Measurements from ENCODE around the gene EIF3D.

Gene EIF3D

DNA sequence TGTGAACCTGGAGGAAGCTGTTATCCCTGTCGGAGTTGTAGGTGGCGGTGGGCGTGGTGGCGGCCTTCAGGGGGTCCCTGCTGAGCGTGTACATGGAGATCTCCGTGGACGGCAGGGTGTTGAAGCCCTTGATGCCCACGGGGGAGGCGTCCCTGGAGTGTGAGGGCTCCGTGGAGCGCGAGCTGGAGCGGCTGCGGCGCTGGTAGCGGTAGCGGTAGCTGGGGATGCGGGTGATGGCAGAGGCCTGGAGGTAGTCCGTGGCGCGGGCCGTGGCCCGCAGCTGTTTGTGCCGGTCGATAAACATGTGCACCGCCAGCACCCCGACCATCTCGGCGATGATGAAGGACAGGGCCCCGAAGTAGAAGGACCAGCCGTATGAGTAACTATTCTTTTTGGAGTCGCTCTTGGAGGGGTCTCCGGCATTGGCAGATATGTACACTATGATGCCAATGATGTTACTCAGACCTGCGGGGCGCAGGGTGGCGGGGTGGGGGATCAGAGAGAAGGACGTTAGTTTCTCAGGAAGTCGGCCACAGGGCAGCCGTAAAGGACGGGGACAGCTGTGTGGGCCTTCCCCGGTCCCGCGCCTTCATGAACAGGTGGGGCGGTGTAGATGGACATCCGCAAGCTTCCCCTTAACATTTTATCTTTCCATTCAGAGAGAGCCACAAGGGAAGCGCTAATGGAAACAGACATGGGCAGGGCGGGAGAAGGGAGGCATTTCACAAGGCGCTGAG is 35.6 kb upstream of the EIF3D start:
- CTCF ChIA-PET = interaction anchor here (1.0 to 1.5 kb wide), 2 partner anchors 209 to 293 kb away, joined by 3 read pairs; no protein-coding TSS in a partner anchor
- DNase-seq (ENCODE audit: low read depth, low spot score) = no peak
- no peak overlapping the region for H3K4me3 ChIP-seq (ENCODE audit: low read depth, low read length)
- POLR2A ChIA-PET = interaction anchor here (0.6 kb wide), 1 partner anchor 200 kb away, joined by 3 read pairs; no protein-coding TSS in a partner anchor
- TF ChIP-seq, protein P1, sequence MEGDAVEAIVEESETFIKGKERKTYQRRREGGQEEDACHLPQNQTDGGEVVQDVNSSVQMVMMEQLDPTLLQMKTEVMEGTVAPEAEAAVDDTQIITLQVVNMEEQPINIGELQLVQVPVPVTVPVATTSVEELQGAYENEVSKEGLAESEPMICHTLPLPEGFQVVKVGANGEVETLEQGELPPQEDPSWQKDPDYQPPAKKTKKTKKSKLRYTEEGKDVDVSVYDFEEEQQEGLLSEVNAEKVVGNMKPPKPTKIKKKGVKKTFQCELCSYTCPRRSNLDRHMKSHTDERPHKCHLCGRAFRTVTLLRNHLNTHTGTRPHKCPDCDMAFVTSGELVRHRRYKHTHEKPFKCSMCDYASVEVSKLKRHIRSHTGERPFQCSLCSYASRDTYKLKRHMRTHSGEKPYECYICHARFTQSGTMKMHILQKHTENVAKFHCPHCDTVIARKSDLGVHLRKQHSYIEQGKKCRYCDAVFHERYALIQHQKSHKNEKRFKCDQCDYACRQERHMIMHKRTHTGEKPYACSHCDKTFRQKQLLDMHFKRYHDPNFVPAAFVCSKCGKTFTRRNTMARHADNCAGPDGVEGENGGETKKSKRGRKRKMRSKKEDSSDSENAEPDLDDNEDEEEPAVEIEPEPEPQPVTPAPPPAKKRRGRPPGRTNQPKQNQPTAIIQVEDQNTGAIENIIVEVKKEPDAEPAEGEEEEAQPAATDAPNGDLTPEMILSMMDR (IDR thresholded peaks at IDR 0.05; ENCODE audit: insufficient read depth, low read length, missing control alignments) = no peak

DNA sequence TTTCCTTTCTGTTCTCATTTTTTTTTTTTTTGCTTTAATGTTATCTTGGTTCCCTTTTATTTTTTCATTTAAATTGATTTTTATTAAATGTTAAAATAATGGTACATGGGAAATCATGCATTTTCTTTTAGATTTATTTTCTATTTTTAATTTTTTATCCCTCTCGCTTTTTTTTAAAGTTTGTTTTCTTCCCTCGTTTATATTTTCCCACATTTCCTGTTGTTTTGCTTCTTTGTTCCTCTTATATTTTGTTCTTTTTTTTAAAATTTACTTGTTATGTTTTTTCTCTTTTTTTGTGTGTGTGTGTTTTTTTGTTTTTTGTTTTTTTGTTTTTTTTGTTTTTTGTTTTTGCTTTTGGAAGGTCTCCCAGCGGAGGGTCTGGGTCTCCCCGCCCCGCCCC is 34.9 kb upstream of the EIF3D start:
- TF ChIP-seq, protein P1 (IDR thresholded peaks at IDR 0.05; ENCODE audit: insufficient read depth, low read length, missing control alignments) = no peak
- ChIA-PET POLR2A (interaction anchor here (0.6 kb wide), 1 partner anchor 201 kb away, joined by 3 read pairs; no protein-coding TSS in a partner anchor), CTCF (no interaction called here)
- H3K4me3 ChIP-seq (ENCODE audit: low read depth, low read length) = no peak overlapping the region
- DNase-seq (ENCODE audit: low read depth, low spot score) = no peak

DNA sequence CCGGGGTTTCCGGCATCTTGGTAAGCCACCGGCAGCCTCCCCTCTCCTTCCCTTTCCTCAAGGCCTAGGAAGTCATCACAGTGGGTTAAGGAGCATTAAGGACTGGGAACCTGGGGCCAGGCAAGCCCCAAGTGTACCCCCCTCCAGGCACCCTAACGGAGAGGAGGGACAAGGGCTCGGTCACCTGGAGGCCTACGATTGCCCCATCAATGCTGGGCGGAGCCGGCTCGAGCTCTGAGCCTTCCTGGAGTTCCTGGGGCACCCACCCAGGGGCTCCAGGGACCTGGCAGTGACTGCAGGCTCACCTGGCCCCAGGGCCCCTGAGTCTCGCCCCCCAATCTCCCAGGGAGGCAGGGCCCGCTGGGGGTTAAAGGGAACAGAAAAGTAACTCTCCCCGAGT is 34.5 kb upstream of the EIF3D start:
- TF ChIP-seq, protein P1 (IDR thresholded peaks at IDR 0.05; ENCODE audit: insufficient read depth, low read length, missing control alignments) = no peak
- DNase-seq (ENCODE audit: low read depth, low spot score) = no peak
- ChIA-PET POLR2A (no interaction called here), CTCF (no interaction called here)
- H3K4me3 ChIP-seq (ENCODE audit: low read depth, low read length) = no peak overlapping the region

DNA sequence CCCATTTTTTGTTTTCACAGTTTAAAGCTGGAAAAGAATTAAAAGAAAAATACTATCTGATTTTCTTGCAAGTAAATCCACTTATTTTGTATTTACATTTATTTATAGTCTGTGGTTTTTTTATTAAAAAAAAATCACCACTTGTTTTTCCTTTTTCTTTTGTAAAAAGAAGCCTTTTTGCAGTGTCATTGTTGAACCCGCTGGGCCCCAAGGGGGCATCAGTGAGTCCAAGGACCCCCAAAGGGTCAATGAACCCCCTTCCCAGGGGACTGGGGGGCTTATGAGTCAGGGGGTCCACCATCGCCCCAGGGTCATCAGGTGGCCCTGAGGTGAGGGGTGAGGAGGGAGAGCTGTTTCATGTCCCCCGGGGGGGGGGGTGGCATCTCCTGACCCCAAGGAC is 34.0 kb upstream of the EIF3D start:
- POLR2A ChIA-PET = no interaction called here
- CTCF ChIA-PET = no interaction called here
- no peak for DNase-seq (ENCODE audit: low read depth, low spot score)
- TF ChIP-seq, protein P1 (IDR thresholded peaks at IDR 0.05; ENCODE audit: insufficient read depth, low read length, missing control alignments) = no peak
- no peak overlapping the region for H3K4me3 ChIP-seq (ENCODE audit: low read depth, low read length)

DNA sequence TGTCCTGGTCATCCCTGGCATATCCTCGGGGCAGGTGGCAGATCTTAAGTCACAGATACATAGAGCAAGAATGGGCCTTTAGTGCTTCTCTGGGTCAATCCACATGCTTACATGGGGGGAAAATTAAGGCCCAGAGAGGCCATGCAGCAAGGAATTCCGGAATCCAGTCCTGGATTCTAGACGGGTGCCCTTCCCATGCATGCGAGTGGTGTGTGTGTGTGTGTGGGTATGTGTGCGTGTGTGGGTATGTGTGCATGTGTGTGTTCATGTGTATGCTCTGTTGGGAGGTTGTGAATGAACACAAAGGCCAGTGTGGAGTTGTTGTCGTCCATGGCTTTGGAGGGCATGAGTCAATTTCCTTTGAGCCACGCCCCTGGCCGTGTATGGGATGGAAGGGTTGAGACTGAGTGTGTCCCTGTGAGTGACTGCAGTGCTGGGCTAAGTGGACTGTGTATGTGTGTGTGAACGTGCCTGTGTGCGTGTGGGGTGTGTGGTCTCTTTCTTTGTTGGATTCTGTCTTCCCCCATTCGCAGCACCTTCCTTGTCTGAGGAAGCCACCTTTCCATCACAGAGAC is 33.4 kb upstream of the EIF3D start:
- TF ChIP-seq, protein P1 (IDR thresholded peaks at IDR 0.05; ENCODE audit: insufficient read depth, low read length, missing control alignments) = no peak
- CTCF ChIA-PET = interaction anchor here (2.1 kb wide), 1 partner anchor 15 kb away, joined by 6 read pairs; no protein-coding TSS in a partner anchor
- DNase-seq (ENCODE audit: low read depth, low spot score) = no peak

DNA sequence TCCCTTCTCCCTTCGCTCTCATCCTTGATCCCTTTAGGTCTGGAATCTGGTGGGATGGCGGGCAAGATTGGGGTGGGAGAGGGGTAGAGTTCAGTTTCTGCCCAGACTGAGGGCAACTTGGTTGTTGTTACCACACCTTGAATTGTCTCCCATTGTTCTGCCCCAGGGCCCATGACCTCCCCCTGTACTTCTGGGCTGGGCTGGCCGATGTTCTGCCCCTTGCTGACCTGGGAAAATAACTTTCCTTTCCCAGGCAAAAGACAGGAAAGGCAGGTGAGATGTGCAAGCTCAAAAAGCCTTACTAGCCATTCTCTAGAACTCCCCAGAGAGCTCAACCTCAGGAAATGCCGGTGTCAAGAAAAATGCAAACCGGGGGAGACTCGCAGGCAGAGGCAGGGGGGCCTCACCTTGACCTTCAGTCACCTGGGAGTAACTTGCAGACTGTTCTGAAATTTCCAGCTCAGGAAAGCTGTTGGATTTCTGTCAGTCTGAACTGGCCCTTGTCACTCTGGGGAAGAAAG is 32.4 kb upstream of the EIF3D start:
- DNase-seq (ENCODE audit: low read depth, low spot score) = no peak
- CTCF ChIA-PET = interaction anchor here (0.6 to 2.1 kb wide), 7 partner anchors 8 to 295 kb away, joined by 3 to 6 read pairs (median 4); no protein-coding TSS in a partner anchor
- no peak overlapping the region for H3K4me3 ChIP-seq (ENCODE audit: low read depth, low read length)
- POLR2A ChIA-PET = no interaction called here
- TF ChIP-seq, protein P1 (IDR thresholded peaks at IDR 0.05; ENCODE audit: insufficient read depth, low read length, missing control alignments) = no peak

More for the DNA sequence above, 33.4 kb upstream of the EIF3D start:
- POLR2A ChIA-PET = no interaction called here
- H3K4me3 ChIP-seq (ENCODE audit: low read depth, low read length) = no peak overlapping the region
